Activated naive CD8-positive, alpha-beta T cell (primary cell): ENCODE results near the gene PARD3B.

Experiments used
- H3K27ac Mint-ChIP-seq: one replicate; pipeline ENCODE4 v1.8.0; 2021; ENCODE audit warnings: mixed read lengths
- H3K27me3 Mint-ChIP-seq: one replicate; pipeline ENCODE4 v1.8.0; 2021; ENCODE audit warnings: mixed read lengths
- H3K36me3 Mint-ChIP-seq: one replicate; pipeline ENCODE4 v1.8.0; 2021; ENCODE audit warnings: mixed read lengths
- H3K4me1 Mint-ChIP-seq: one replicate; pipeline ENCODE4 v1.8.0; 2021; ENCODE audit warnings: low read depth, mixed read lengths
- H3K4me3 Mint-ChIP-seq: one replicate; pipeline ENCODE4 v1.8.0; 2021; ENCODE audit warnings: mild to moderate bottlenecking, mixed read lengths
- H3K9me3 Mint-ChIP-seq: one replicate; pipeline ENCODE4 v1.8.0; 2021; ENCODE audit warnings: low read depth, mixed read lengths

The PARD3B gene

DNA sequence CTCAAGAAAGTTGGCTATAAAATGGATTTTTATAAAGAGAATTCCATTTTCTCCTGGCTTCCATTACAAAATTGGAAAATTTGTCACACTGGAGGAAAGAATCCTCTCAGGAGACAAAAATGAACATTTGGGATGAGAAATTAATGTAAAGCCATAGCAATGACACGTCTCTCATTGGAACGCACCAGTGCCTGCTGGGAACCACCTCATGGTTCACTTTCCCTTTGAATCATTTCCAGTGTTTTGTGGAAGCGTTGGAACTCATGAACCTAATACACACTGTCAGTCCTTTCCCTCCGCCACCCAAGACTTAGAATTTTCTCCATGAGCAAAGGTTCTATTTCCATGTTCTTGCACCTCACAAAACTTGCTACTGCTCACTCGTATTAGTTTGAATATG lies 1116.0 kb downstream of the PARD3B start:
- peaks cover 22% of the 10 kb centered on the region for H3K4me1 Mint-ChIP-seq
- no peak overlapping the region for H3K27ac Mint-ChIP-seq
- peak overlapping the region; percentile 40 for H3K4me3 Mint-ChIP-seq
- no peaks in the 10 kb centered on the region for H3K36me3 Mint-ChIP-seq
- H3K27me3 Mint-ChIP-seq = no peaks in the 10 kb centered on the region
- H3K9me3 Mint-ChIP-seq = no peaks in the 10 kb centered on the region

DNA sequence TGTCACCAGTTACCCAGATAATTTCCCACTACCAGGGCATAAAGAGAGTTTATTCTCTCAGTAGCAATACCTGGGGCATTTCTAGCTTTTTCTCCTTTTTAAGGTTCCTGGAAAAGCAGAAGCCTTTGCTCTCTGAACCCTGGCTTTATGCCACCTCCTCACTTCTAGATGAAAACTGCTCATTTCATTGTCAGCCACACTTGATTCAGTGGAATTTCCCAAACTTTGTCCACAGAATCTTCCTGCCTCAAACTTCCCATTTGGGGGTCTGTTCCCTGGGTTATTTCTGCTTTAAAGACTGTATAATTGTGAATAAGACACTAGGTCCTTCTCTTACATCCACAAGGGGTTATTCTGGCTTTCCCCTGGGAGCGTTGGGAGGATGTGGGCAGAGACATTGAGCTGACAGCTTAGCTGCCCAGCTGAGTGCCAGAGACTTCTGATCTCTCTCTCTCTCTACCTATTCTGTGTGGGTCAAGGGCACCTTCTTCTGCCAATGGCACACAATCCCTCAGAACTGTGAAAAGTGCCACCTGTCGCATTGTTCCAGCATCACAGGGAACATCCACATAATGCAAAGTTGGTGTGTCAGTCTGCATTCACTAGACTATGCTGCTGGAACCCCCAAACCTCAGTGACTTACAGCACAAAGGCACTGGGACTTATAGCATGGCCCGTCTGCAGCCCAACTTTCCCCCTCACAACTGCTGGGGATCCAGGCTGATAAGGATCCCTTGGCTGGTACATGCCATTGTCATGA lies 1117.1 kb downstream of the PARD3B start:
- Mint-ChIP-seq H3K27ac (no peak overlapping the region), H3K4me1 (peaks cover 22% of the 10 kb centered on the region), H3K36me3 (no peaks in the 10 kb centered on the region), H3K4me3 (no peak overlapping the region), H3K27me3 (no peaks in the 10 kb centered on the region), H3K9me3 (no peaks in the 10 kb centered on the region)

DNA sequence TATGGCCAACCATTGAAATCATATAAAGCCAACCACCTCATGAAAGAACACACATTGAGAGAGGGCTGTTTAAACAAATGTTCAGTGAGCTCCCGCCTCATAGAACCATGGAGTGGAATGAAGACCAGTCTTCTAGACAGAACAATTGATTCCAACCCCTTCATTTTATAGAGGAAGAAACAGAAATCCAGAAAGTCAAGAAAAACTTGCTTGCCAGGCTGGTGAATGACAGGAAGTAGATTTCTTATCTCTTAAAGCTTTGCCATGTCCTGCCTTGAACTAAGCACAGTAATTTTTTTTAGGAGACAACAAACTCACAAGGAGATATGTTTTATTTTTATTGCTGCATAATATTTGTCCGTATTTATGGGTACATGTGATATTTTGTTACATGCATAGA lies 1120.5 kb downstream of the PARD3B start:
- H3K36me3 Mint-ChIP-seq = peaks cover 3% of the 10 kb centered on the region
- H3K4me1 Mint-ChIP-seq = peaks cover 12% of the 10 kb centered on the region
- H3K9me3 Mint-ChIP-seq = no peaks in the 10 kb centered on the region
- H3K4me3 Mint-ChIP-seq = no peak overlapping the region
- H3K27me3 Mint-ChIP-seq = no peaks in the 10 kb centered on the region
- no peak overlapping the region for H3K27ac Mint-ChIP-seq
